H1 (cell line): Measurements from ENCODE around the gene GABPB2. TPM values are rescaled to one million over a fixed set of nuclear protein-coding genes. Genes with fewer than 3 reads are reported as not detected.
A peak's percentile ranks its signal among the peaks of the same experiment; 100 is the strongest.

ENCODE experiments used
- CTCF ChIA-PET: fragments of 300-600 bp; sonication (Branson Sonifier 250); formaldehyde crosslinking; loops from one replicate; lab custom pipeline; 2021; ENCODE audit not compliant: partially characterized antibody; lab: Charles Lee
- POLR2A ChIA-PET: fragments of 300-600 bp; sonication (Branson Sonifier 250); formaldehyde crosslinking; loops from one replicate; lab custom pipeline; 2021; ENCODE audit warnings: inconsistent platforms; ENCODE audit not compliant: partially characterized antibody; lab: Charles Lee
- DNase-seq, 2 experiments: peaks; one replicate each; pipeline versions ENCODE4 v3.0.0 to v3.0.0-alpha.2; 2010 to 2022; ENCODE audit warnings: low spot score in 2 of 2, low read depth in 1 of 2, mixed read lengths in 1 of 2
- FAIRE-seq: peaks from 2 replicates; lab custom pipeline; 2011; peaks lifted over from hg19 to GRCh38; lab: Jason Lieb, UNC
- H2AFZ ChIP-seq: 2 replicates; pipeline ENCODE4 v1.8.1; 2012; ENCODE audit warnings: low read length, inconsistent platforms
- H2AK5ac ChIP-seq: 2 replicates; pipeline ENCODE4 v1.6.1; 2013; ENCODE audit warnings: low read depth, low read length
- H2BK120ac ChIP-seq: replicated peaks from 2 replicates; pipeline ENCODE3; 2013; ENCODE audit warnings: low read depth, low read length, inconsistent platforms
- H2BK12ac ChIP-seq: 2 replicates; pipeline ENCODE4 v1.6.1; 2013; ENCODE audit warnings: low read depth, low read length
- H2BK15ac ChIP-seq: 2 replicates; pipeline ENCODE4 v1.6.1; 2013; ENCODE audit warnings: low read length
- H2BK20ac ChIP-seq: 2 replicates; pipeline ENCODE4 v1.6.1; 2013; ENCODE audit warnings: low read length
- H2BK5ac ChIP-seq: 2 replicates; pipeline ENCODE4 v1.6.1; 2013; ENCODE audit warnings: low read depth, low read length
- H3K14ac ChIP-seq: 2 replicates; pipeline ENCODE4 v1.6.1; 2013; ENCODE audit warnings: inconsistent platforms; ENCODE audit not compliant: insufficient read length
- H3K18ac ChIP-seq: 2 replicates; pipeline ENCODE4 v1.6.1; 2013; ENCODE audit warnings: low read length; ENCODE audit errors: extremely low read depth
- H3K23ac ChIP-seq: 2 replicates; pipeline ENCODE4 v1.6.1; 2013; ENCODE audit warnings: inconsistent platforms; ENCODE audit not compliant: insufficient read length
- H3K23me2 ChIP-seq: 2 replicates; pipeline ENCODE4 v1.6.1; 2013; ENCODE audit warnings: low read depth, low read length
- H3K27ac ChIP-seq: 2 replicates; pipeline ENCODE4 v1.6.1; 2011; ENCODE audit warnings: low read depth, low read length, inconsistent platforms
- H3K27me3 ChIP-seq, 4 experiments: replicated peaks in 1 of 4; 1 replicate in 1 of 4; 2 replicates in 3 of 4; pipeline versions ENCODE4 v1.6.1 to v1.8.1; 2011 to 2013; ENCODE audit warnings: low read length in 3 of 4, mild to moderate bottlenecking in 3 of 4, inconsistent platforms in 2 of 4, mixed read lengths in 2 of 4, moderate library complexity in 1 of 4; ENCODE audit not compliant: control insufficient read depth in 3 of 4, insufficient read depth in 3 of 4; ENCODE audit errors: extremely low read depth in 1 of 4
- H3K36me3 ChIP-seq, 4 experiments: 2 replicates each; pipeline versions ENCODE4 v1.6.1 to v1.8.1; 2011 to 2013; ENCODE audit warnings: mild to moderate bottlenecking in 4 of 4, low read length in 3 of 4, moderate library complexity in 2 of 4, control low read depth in 1 of 4, inconsistent platforms in 1 of 4; ENCODE audit not compliant: insufficient read depth in 4 of 4, control insufficient read depth in 2 of 4
- H3K4ac ChIP-seq: replicated peaks from 2 replicates; pipeline ENCODE3; 2013; ENCODE audit warnings: low read length, low read depth, mixed read lengths, inconsistent platforms; ENCODE audit not compliant: insufficient read length
- H3K4me1 ChIP-seq, 4 experiments: replicated peaks in 1 of 4; 1 replicate in 1 of 4; 2 replicates in 3 of 4; pipeline versions ENCODE4 v1.6.1 to v1.8.1; 2011 to 2013; ENCODE audit warnings: low read length in 3 of 4, inconsistent platforms in 2 of 4, mixed read lengths in 1 of 4; ENCODE audit not compliant: insufficient read depth in 4 of 4, control insufficient read depth in 3 of 4
- H3K4me2 ChIP-seq, 2 experiments: 2 replicates each; pipeline versions ENCODE4 v1.6.1 to v1.8.1; 2011 to 2013; ENCODE audit warnings: low read depth in 2 of 2, low read length in 2 of 2, control low read depth in 1 of 2, inconsistent platforms in 1 of 2, mild to moderate bottlenecking in 1 of 2; ENCODE audit not compliant: insufficient read depth in 1 of 2
- H3K4me3 ChIP-seq, 4 experiments: fragments of 200-600, 300-600 bp in 1 of 4; sonication (generic), shearing (Covaris generic), sonication (Bioruptor Twin) in 1 of 4; 2 replicates each; pipeline versions ENCODE4 v1.5.1 to v1.8.1; 2011 to 2016; ENCODE audit warnings: low read length in 4 of 4, low read depth in 3 of 4, control low read depth in 2 of 4, inconsistent platforms in 2 of 4, mild to moderate bottlenecking in 2 of 4, mixed read lengths in 1 of 4, moderate library complexity in 1 of 4; ENCODE audit not compliant: insufficient read depth in 2 of 4; ENCODE audit errors: extremely low read depth in 1 of 4
- H3K56ac ChIP-seq: replicated peaks from 2 replicates; pipeline ENCODE3; 2013; ENCODE audit warnings: low read depth, mild to moderate bottlenecking, mixed read lengths, low read length, inconsistent platforms; ENCODE audit not compliant: insufficient read length
- H3K79me1 ChIP-seq: 2 replicates; pipeline ENCODE4 v1.6.1; 2013; ENCODE audit warnings: low read depth, low read length, control low read depth
- H3K79me2 ChIP-seq, 2 experiments: 2 replicates each; pipeline versions ENCODE4 v1.6.1 to v1.8.1; 2012 to 2013; ENCODE audit warnings: low read length in 2 of 2, mild to moderate bottlenecking in 2 of 2, inconsistent platforms in 1 of 2; ENCODE audit not compliant: insufficient read depth in 2 of 2, control insufficient read depth in 1 of 2
- H3K9ac ChIP-seq, 4 experiments: replicated peaks in 1 of 4; 1 replicate in 1 of 4; 2 replicates in 3 of 4; pipeline versions ENCODE4 v1.6.1 to v1.8.1; 2011 to 2013; ENCODE audit warnings: low read depth in 3 of 4, low read length in 3 of 4, control low read depth in 2 of 4, mild to moderate bottlenecking in 2 of 4, moderate library complexity in 2 of 4, inconsistent platforms in 1 of 4; ENCODE audit errors: extremely low read depth in 1 of 4
- H3K9me3 ChIP-seq, 2 experiments: 2 replicates each; pipeline versions ENCODE4 v1.6.1 to v1.8.1; 2012 to 2013; ENCODE audit warnings: mild to moderate bottlenecking in 2 of 2, moderate library complexity in 2 of 2, control low read depth in 1 of 2, inconsistent platforms in 1 of 2, low read depth in 1 of 2, low read length in 1 of 2, mixed read lengths in 1 of 2; ENCODE audit not compliant: insufficient read depth in 2 of 2
- H4K20me1 ChIP-seq, 2 experiments: replicated peaks in 1 of 2; 2 replicates each; pipeline versions ENCODE3 to v1.8.1; 2011 to 2013; ENCODE audit warnings: inconsistent platforms in 2 of 2, low read length in 2 of 2, mild to moderate bottlenecking in 1 of 2; ENCODE audit not compliant: insufficient read depth in 2 of 2, control insufficient read depth in 1 of 2
- H4K5ac ChIP-seq: 2 replicates; pipeline ENCODE4 v1.6.1; 2013; ENCODE audit warnings: low read length, low read depth, mixed read lengths, inconsistent platforms; ENCODE audit not compliant: insufficient read length
- H4K8ac ChIP-seq: 2 replicates; pipeline ENCODE4 v1.8.0; 2013; ENCODE audit warnings: mild to moderate bottlenecking, moderate library complexity, low read length, inconsistent platforms; ENCODE audit not compliant: insufficient read depth; ENCODE audit errors: extremely low read depth
- H4K91ac ChIP-seq: replicated peaks from 2 replicates; pipeline ENCODE3; 2013; ENCODE audit warnings: low read length, mixed read lengths, inconsistent platforms; ENCODE audit not compliant: insufficient read length
- EZH2 ChIP-seq: fragments of 200-600 bp; sonication (generic); IDR thresholded peaks from 2 replicates; pipeline ENCODE4 v1.7.1; 2012; ENCODE audit warnings: low read depth, mild to moderate bottlenecking, moderate library complexity, low read length, inconsistent platforms; ENCODE audit not compliant: severe bottlenecking
- JUN ChIP-seq: IDR thresholded peaks from 2 replicates; pipeline ENCODE4 v1.6.1; 2011; ENCODE audit warnings: low read depth, mild to moderate bottlenecking, improper control_type of control experiment, low read length
- RXRA ChIP-seq: IDR thresholded peaks from 2 replicates; pipeline ENCODE4 v1.6.1; 2011; ENCODE audit warnings: low read depth, mild to moderate bottlenecking, low read length, moderate library complexity; ENCODE audit not compliant: insufficient read depth
- SIN3A ChIP-seq, 2 experiments: IDR thresholded peaks in 1 of 2; conservative IDR thresholded peaks in 1 of 2; 2 replicates each; pipeline ENCODE4 v1.6.1; 2011 to 2012; ENCODE audit warnings: low read length in 2 of 2, improper control_type of control experiment in 1 of 2, low read depth in 1 of 2, mild to moderate bottlenecking in 1 of 2
- SP1 ChIP-seq: IDR thresholded peaks from 2 replicates; pipeline ENCODE4 v1.6.1; 2011; ENCODE audit warnings: low read depth, low read length
- TBP ChIP-seq: IDR thresholded peaks from 2 replicates; pipeline ENCODE4 v1.6.1; 2011; ENCODE audit warnings: low read depth, low read length, improper control_type of control experiment
- WGBS, 2 experiments: shearing (Covaris generic) in 1 of 2; methylation state at CpG; one replicate each; pipeline versions ENCODE4 v1.1.6 to v1.1.7; 2013 to 2015; ENCODE audit warnings: low lambda C conversion rate in 2 of 2, mixed read lengths in 2 of 2, inconsistent platforms in 1 of 2, low coverage in 1 of 2, missing lambda C conversion rate in 1 of 2; ENCODE audit not compliant: insufficient replicate concordance in 2 of 2, insufficient coverage in 1 of 2, insufficient read length in 1 of 2; ENCODE audit errors: extremely low coverage in 1 of 2, missing lambda C conversion rate in 1 of 2; 5-methylcytosine and 5-hydroxymethylcytosine counted together
- polyA plus RNA-seq, 7 experiments: library from polyadenylated mRNA; depleted of rRNA in 3 of 7; stranded (reverse) in 5 of 7; unstranded in 2 of 7; fragments of >200 nt in 5 of 7; fragments of 200-250 nt in 2 of 7; gene quantifications; 1 replicate in 5 of 7; 2 replicates in 1 of 7; 4 replicates in 1 of 7; pipeline versions ENCODE4 v1.2.1 to v1.2.3, GENCODE V29; 2011 to 2013; ENCODE audit warnings: missing spikeins in 2 of 7, mixed read lengths in 2 of 7
- total RNA-seq: library from RNA; stranded (reverse); fragmentation: NEBNext Ultra II Directional; extraction: Animal tissue kit (Norgen Biotek cat#: 25700); gene quantifications from 2 replicates; pipeline ENCODE4 v1.2.1, GENCODE V29; 2021

The GABPB2 gene
- total and polyA plus RNA-seq, 2 of the 8 experiments (the other 6 are each of a cell fraction or from before 2014, with no cell fraction given), result 1.8 to 2.4 TPM

GRCh38 chr1:151165281-151165737, 94.7 kb downstream of the GABPB2 start:
- peak overlapping the region; percentile 89; the same call in 1 of the 2 replicates for H3K18ac ChIP-seq
- peak overlapping the region; percentile 80 to 99 (median 95) for H3K4me3 ChIP-seq
- ChIA-PET CTCF (interaction anchor here (1.0 to 2.7 kb wide), 6 partner anchors 10 to 118 kb away, joined by 3 to 11 read pairs (median 4); partner anchors contain the start of genes C1orf56, MLLT11 and VPS72), POLR2A (interaction anchor here (0.7 to 2.4 kb wide), 14 partner anchors 9 to 197 kb away, joined by 3 to 13 read pairs (median 4); partner anchors contain the start of genes PSMD4, SEMA6C and TNFAIP8L2)
- 8% methylated on average over 14 of the region's 15 CpGs; no CpG with 5 or more reads in 1 of the 2 experiments for WGBS, 2 experiments
- H2BK15ac ChIP-seq, result no peak overlapping the region
- peak; percentile 19 for FAIRE-seq
- H3K36me3 ChIP-seq, result peaks cover 0 to 18% (median 8%) of the 10 kb centered on the region in 4 experiments; a peak in 5 of 8 replicates
- peak overlapping the region in 3 of 4 experiments; percentile 49 to 89 (median 50); a peak in 6 of 7 replicates for H3K9ac ChIP-seq
- peaks cover 5 to 10% (median 5%) of the 10 kb centered on the region in 4 experiments for H3K4me1 ChIP-seq
- peak overlapping the region; percentile 74 to 89 for H3K4me2 ChIP-seq
- peak overlapping the region; percentile 85 for H2BK5ac ChIP-seq
- no peak overlapping the region for H3K14ac ChIP-seq
- TF ChIP-seq SP1, result peak; percentile 50; the same call in 1 of the 2 replicates
- TF ChIP-seq RXRA, result 0 out of 2 replicates have a peak, but pooled peaks have one; percentile 57
- 0 out of 2 replicates have a peak, but pooled peaks have one; percentile 10 for TF ChIP-seq TBP
- TF ChIP-seq JUN, result no peak
- TF ChIP-seq SIN3A (conservative IDR thresholded peaks at IDR 0.05 in 1 of 2, IDR thresholded peaks at IDR 0.05 in 1 of 2; ENCODE audit: low read depth in 1 of 2, low read length in 2 of 2), result peak in 1 of 2 experiments; percentile 32; a peak in 1 of 4 replicates
- TF ChIP-seq EZH2, result no peak
- H3K27ac ChIP-seq, result peak overlapping the region; percentile 42; the same call in 1 of the 2 replicates
- no peak overlapping the region for H4K91ac ChIP-seq
- peaks cover 0 to 12% of the 10 kb centered on the region in 2 experiments; a peak in 2 of 4 replicates for H3K79me2 ChIP-seq
- peak in 1 of 2 experiments; percentile 66 for DNase-seq
- peak overlapping the region; percentile 93 for H2AFZ ChIP-seq
- H4K8ac ChIP-seq, result no peak overlapping the region
- H2AK5ac ChIP-seq, result no peak overlapping the region
- no peaks in the 10 kb centered on the region for H4K20me1 ChIP-seq
- no peak overlapping the region for H3K56ac ChIP-seq
- peak overlapping the region; percentile 20; the same call in 1 of the 2 replicates for H2BK12ac ChIP-seq
- H2BK20ac ChIP-seq, result 0 out of 2 replicates have a peak overlapping the region, but pooled peaks have one; percentile 15
- peak overlapping the region; percentile 22 for H4K5ac ChIP-seq
- H3K4ac ChIP-seq, result no peak overlapping the region
- H3K27me3 ChIP-seq, result no peaks in the 10 kb centered on the region
- peaks cover 17% of the 10 kb centered on the region for H3K23me2 ChIP-seq
- no peaks in the 10 kb centered on the region for H3K9me3 ChIP-seq
- H3K23ac ChIP-seq, result no peak overlapping the region
- no peak overlapping the region for H2BK120ac ChIP-seq
- 0 out of 2 replicates have a peak, but pooled peaks cover 3% of the 10 kb centered on the region for H3K79me1 ChIP-seq
